Endothelial cell of umbilical vein (primary cell): Measurements from ENCODE around the gene EEFSEC. TPM values are rescaled to one million over a fixed set of nuclear protein-coding genes. Genes with fewer than 3 reads are reported as not detected.

Source experiments
- BruUV-seq: library from RNA; stranded (reverse); fragments of 400-500 nt; replicated peaks from 2 replicates; lab custom pipeline; 2021; lab: Mats Ljungman, UMichigan
- CTCF ChIA-PET: fragments of 300-600, 350-600 bp; sonication (Branson Sonifier 250); formaldehyde crosslinking; loops from one replicate; lab custom pipeline; 2021; ENCODE audit warnings: antibody characterized with exemption, inconsistent platforms; lab: Charles Lee
- POLR2A ChIA-PET: fragments of 300-600, 350-600 bp; sonication (Branson Sonifier 250); formaldehyde crosslinking; loops from one replicate; lab custom pipeline; 2021; ENCODE audit warnings: antibody characterized with exemption, inconsistent platforms; lab: Charles Lee
- DNase-seq: peaks from one replicate; pipeline ENCODE4 v3.0.0-alpha.2; 2011; ENCODE audit warnings: low read depth, low spot score
- FAIRE-seq: peaks from 2 replicates; lab custom pipeline; 2011; peaks lifted over from hg19 to GRCh38; lab: Jason Lieb, UNC
- H2AFZ ChIP-seq: 2 replicates; pipeline ENCODE4 v1.6.0; 2012; ENCODE audit warnings: low read depth, low read length, control low read depth, inconsistent platforms
- H3K27ac ChIP-seq: 2 replicates; pipeline ENCODE4 v1.5.1; 2011; ENCODE audit warnings: low read depth, mild to moderate bottlenecking, control low read depth, low read length, moderate library complexity; ENCODE audit not compliant: insufficient read depth
- H3K27me3 ChIP-seq, 2 experiments: 2 replicates each; pipeline versions ENCODE4 v1.6.0 to v1.6.1; 2011; ENCODE audit warnings: low read length in 2 of 2, mixed read lengths in 1 of 2; ENCODE audit not compliant: control insufficient read depth in 2 of 2, insufficient read depth in 2 of 2
- H3K36me3 ChIP-seq, 2 experiments: 2 replicates in 1 of 2; 3 replicates in 1 of 2; pipeline ENCODE4 v1.5.1; 2011; ENCODE audit warnings: low read length in 2 of 2, mild to moderate bottlenecking in 1 of 2, moderate library complexity in 1 of 2; ENCODE audit not compliant: control insufficient read depth in 2 of 2, insufficient read depth in 2 of 2; ENCODE audit errors: extremely low read depth in 1 of 2
- H3K4me1 ChIP-seq: 3 replicates; pipeline ENCODE4 v1.5.1; 2011; ENCODE audit warnings: mild to moderate bottlenecking, low read length; ENCODE audit not compliant: control insufficient read depth, insufficient read depth; ENCODE audit errors: extremely low read depth
- H3K4me2 ChIP-seq: 2 replicates; pipeline ENCODE4 v1.6.1; 2011; ENCODE audit warnings: low read length, control low read depth, mixed read lengths; ENCODE audit not compliant: insufficient read depth
- H3K4me3 ChIP-seq, 3 experiments: fragments of 200-600 bp in 1 of 3; sonication (generic), shearing (Covaris generic) in 1 of 3; replicated peaks in 1 of 3; 2 replicates each; pipeline ENCODE4 v1.5.1; 2011 to 2016; ENCODE audit warnings: control low read depth in 3 of 3, low read length in 3 of 3, mild to moderate bottlenecking in 2 of 3, inconsistent platforms in 1 of 3, low read depth in 1 of 3, moderate library complexity in 1 of 3; ENCODE audit not compliant: insufficient read depth in 1 of 3
- H3K79me2 ChIP-seq: 2 replicates; pipeline ENCODE4 v1.6.0; 2012; ENCODE audit warnings: low read length, inconsistent platforms; ENCODE audit not compliant: control insufficient read depth, insufficient read depth
- H3K9ac ChIP-seq: replicated peaks from 2 replicates; pipeline ENCODE3; 2011; ENCODE audit warnings: low read length, control low read depth; ENCODE audit not compliant: insufficient read depth; ENCODE audit errors: extremely low read depth
- H3K9me1 ChIP-seq: replicated peaks from 3 replicates; pipeline ENCODE4 v1.6.0; 2011; ENCODE audit warnings: mild to moderate bottlenecking, low read length; ENCODE audit not compliant: control insufficient read depth, insufficient read depth; ENCODE audit errors: extremely low read depth
- H3K9me3 ChIP-seq: replicated peaks from 2 replicates; pipeline ENCODE4 v1.5.1; 2012; ENCODE audit warnings: low read length, inconsistent platforms; ENCODE audit not compliant: control insufficient read depth, insufficient read depth
- H4K20me1 ChIP-seq: replicated peaks from 2 replicates; pipeline ENCODE3; 2011; ENCODE audit warnings: mild to moderate bottlenecking, low read length; ENCODE audit not compliant: control insufficient read depth, insufficient read depth; ENCODE audit errors: extremely low read depth
- GATA2 ChIP-seq: IDR thresholded peaks from 2 replicates; pipeline ENCODE4 v1.7.0; 2011; ENCODE audit warnings: low read depth, mild to moderate bottlenecking, moderate library complexity, mixed read lengths, low read length; ENCODE audit not compliant: insufficient read length, insufficient read depth
- MYC ChIP-seq: IDR thresholded peaks from one replicate; pipeline ENCODE4 v1.6.1; 2011; ENCODE audit warnings: mild to moderate bottlenecking, low read depth, low read length
- POLR2A ChIP-seq: IDR thresholded peaks from 2 replicates; pipeline ENCODE4 v1.6.1; 2012; ENCODE audit warnings: low read depth, mild to moderate bottlenecking, control low read depth, low read length
- dilution Hi-C: fragments of 300-500 bp; cut with MboI; formaldehyde crosslinking; loops from one replicate; pipeline ENCODE4 v1.15.0; 2019; ENCODE audit warnings: low sequenced_read_pairs; ENCODE audit not compliant: extremely low pct_ligation_motif_present
- intact Hi-C: fragments of 100-400 bp; cut with micrococcal nuclease; formaldehyde crosslinking; loops from one replicate; pipeline ENCODE4 v1.10.0; 2022
- polyA plus RNA-seq, 4 experiments: library from polyadenylated mRNA; depleted of rRNA in 3 of 4; stranded (reverse) in 3 of 4; unstranded in 1 of 4; fragments of >200 nt; gene quantifications; 2 replicates each; pipeline versions ENCODE4 v1.2.1 to v1.2.3, GENCODE V29; 2011 to 2012; ENCODE audit warnings: missing spikeins in 1 of 4
- total RNA-seq: library from RNA; stranded (reverse); gene quantifications from 2 replicates; pipeline ENCODE4 v1.2.3, GENCODE V29; 2021
- TF ChIP-seq, protein P1 (sequence below), 2 donors: IDR thresholded peaks; 1 replicate in 1 of 2; 2 replicates in 1 of 2; pipeline ENCODE4 v1.5.1; 2011; ENCODE audit warnings: low read length in 2 of 2, mild to moderate bottlenecking in 2 of 2, moderate library complexity in 2 of 2, control low read depth in 1 of 2, inconsistent platforms in 1 of 2, low read depth in 1 of 2; ENCODE audit not compliant: insufficient read depth in 1 of 2; ENCODE audit errors: extremely low read depth in 1 of 2

The EEFSEC gene
- total and polyA plus RNA-seq, 2 donors (not counting 3 experiments of a cell fraction or from before 2014, with no cell fraction given): 13.1 to 14.5 TPM

DNA sequence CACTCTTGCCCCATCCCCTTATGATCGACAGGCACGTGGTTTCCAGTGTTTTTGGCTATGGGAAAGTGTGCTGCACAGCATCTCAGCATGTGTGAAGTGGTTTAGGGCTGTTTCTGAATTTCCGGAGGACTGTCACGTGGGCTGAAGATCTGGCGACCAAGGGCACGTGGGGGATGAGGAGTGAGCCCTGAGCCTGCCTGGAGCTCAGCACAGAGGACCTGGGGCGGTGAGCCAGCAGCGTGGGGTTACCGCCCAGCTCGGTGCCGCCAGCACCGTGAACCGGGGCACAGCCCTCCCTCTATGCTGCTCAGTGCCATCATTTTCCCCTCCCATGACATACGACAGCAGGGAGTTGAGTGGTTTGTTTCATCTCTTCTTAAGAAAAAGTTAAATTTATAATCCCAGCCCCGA, 163.2 kb downstream of the EEFSEC start:
- CTCF ChIA-PET: no interaction called here
- no peaks in the 10 kb centered on the region for H3K27me3 ChIP-seq
- DNase-seq (no peak), FAIRE-seq (no peak)
- no TSS peak for BruUV-seq
- H3K9ac ChIP-seq: no peak overlapping the region
- TF ChIP-seq GATA2: no peak
- TF ChIP-seq, protein P1, sequence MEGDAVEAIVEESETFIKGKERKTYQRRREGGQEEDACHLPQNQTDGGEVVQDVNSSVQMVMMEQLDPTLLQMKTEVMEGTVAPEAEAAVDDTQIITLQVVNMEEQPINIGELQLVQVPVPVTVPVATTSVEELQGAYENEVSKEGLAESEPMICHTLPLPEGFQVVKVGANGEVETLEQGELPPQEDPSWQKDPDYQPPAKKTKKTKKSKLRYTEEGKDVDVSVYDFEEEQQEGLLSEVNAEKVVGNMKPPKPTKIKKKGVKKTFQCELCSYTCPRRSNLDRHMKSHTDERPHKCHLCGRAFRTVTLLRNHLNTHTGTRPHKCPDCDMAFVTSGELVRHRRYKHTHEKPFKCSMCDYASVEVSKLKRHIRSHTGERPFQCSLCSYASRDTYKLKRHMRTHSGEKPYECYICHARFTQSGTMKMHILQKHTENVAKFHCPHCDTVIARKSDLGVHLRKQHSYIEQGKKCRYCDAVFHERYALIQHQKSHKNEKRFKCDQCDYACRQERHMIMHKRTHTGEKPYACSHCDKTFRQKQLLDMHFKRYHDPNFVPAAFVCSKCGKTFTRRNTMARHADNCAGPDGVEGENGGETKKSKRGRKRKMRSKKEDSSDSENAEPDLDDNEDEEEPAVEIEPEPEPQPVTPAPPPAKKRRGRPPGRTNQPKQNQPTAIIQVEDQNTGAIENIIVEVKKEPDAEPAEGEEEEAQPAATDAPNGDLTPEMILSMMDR (IDR thresholded peaks at IDR 0.05; ENCODE audit: extremely low read depth in 1 of 2, insufficient read depth in 1 of 2, low read depth in 1 of 2, low read length in 2 of 2): no peak
- H3K27ac ChIP-seq: no peak overlapping the region
- H3K9me1 ChIP-seq: no peaks in the 10 kb centered on the region
- H3K36me3 ChIP-seq: no peaks in the 10 kb centered on the region
- H3K4me1 ChIP-seq: no peaks in the 10 kb centered on the region
- no peaks in the 10 kb centered on the region for H3K9me3 ChIP-seq
- no peak overlapping the region for H2AFZ ChIP-seq
- H3K79me2 ChIP-seq: no peaks in the 10 kb centered on the region
- H3K4me3 ChIP-seq: no peak overlapping the region
- dilution Hi-C loops (no loop called here), intact Hi-C loops (no loop called here)
- POLR2A ChIA-PET: no interaction called here
- no peak overlapping the region for H3K4me2 ChIP-seq
- no peaks in the 10 kb centered on the region for H4K20me1 ChIP-seq

DNA sequence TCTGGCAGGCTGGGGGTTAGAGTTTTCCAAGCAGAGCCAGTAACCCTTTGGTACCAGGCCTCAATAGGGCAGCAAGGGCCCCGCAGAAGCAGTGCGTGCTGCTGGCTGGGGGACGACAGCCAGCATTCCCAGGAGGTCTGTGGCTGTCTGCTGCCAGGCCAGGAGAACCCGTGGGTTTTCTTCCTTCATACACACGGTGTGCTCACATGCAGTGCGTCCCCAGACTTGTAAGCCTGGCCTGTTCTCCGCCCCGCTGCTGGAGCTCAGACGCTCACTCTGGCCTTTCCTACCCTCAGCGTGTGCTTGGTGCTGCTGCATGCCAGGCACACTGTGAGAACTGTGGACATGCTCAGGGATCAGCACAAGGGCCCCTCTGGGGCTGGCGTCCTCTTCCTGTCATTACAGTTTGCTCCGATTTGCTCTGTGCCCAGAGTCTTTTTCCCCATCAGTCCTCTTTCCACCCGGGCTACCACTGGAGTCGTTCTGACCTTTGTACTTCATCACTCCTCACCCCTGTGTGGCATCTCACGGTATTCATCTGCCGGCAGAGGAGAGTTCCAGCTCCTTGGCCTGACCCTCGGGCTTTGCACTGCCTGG, 163.9 kb downstream of the EEFSEC start:
- no peaks in the 10 kb centered on the region for H3K79me2 ChIP-seq
- TF ChIP-seq MYC (no peak), GATA2 (no peak), POLR2A (no peak)
- TF ChIP-seq, protein P1 (IDR thresholded peaks at IDR 0.05; ENCODE audit: extremely low read depth in 1 of 2, insufficient read depth in 1 of 2, low read depth in 1 of 2, low read length in 2 of 2): no peak
- H3K4me2 ChIP-seq: no peak overlapping the region
- no TSS peak for BruUV-seq
- no peaks in the 10 kb centered on the region for H3K9me1 ChIP-seq
- ChIA-PET POLR2A (no interaction called here), CTCF (no interaction called here)
- H2AFZ ChIP-seq: no peak overlapping the region
- H3K27me3 ChIP-seq: no peaks in the 10 kb centered on the region
- no peak overlapping the region for H3K9ac ChIP-seq
- intact Hi-C loops: no loop called here
- no peaks in the 10 kb centered on the region for H3K9me3 ChIP-seq
- H3K4me1 ChIP-seq: no peaks in the 10 kb centered on the region
- dilution Hi-C loops: no loop called here
- H3K27ac ChIP-seq: no peak overlapping the region
- no peaks in the 10 kb centered on the region for H3K36me3 ChIP-seq
- H4K20me1 ChIP-seq: no peaks in the 10 kb centered on the region
- FAIRE-seq: no peak
- H3K4me3 ChIP-seq: no peak overlapping the region
- DNase-seq: no peak
